T-helper 1 cell treated with Interleukin-12 subunit alpha and Interleukin-12 subunit beta and Interleukin-4 antibody, amounts not matched to agents 30 ng/mL and 1 ng/mL, for 36 hours (primary cell): ENCODE data around the gene MICU2. TPM values are rescaled to one million over a fixed set of nuclear protein-coding genes. Genes with fewer than 3 reads are reported as not detected.

Experiments used
- intact Hi-C: fragments of 100-400 bp; cut with micrococcal nuclease; formaldehyde crosslinking; loops from one replicate; pipeline ENCODE4 v1.15.1; 2024
- total RNA-seq: library from RNA; stranded (reverse); gene quantifications from 2 replicates; pipeline ENCODE4 v1.2.3, GENCODE V29; 2022

The MICU2 gene
- total RNA-seq, 1 donor from 2014 or later: 29.9 TPM

GRCh38 chr13:21511849-21512248, 92.1 kb downstream of the MICU2 start:
- intact Hi-C loops: no loop called here

- intact Hi-C loops: no loop called here
These were observed 99.6 kb downstream of the MICU2 start for GRCh38 chr13:21504379-21504778.

GRCh38 chr13:21501686-21502085, 102.3 kb downstream of the MICU2 start:
- intact Hi-C loops: no loop called here

GRCh38 chr13:21486322-21486721, 117.6 kb downstream of the MICU2 start:
- intact Hi-C loops: no loop called here

GRCh38 chr13:21483748-21484147, 120.2 kb downstream of the MICU2 start:
- intact Hi-C loops: no loop called here

- intact Hi-C loops: no loop called here
These were observed 122.6 kb downstream of the MICU2 start for GRCh38 chr13:21481359-21481758.

GRCh38 chr13:21478881-21479808, 124.8 kb downstream of the MICU2 start:
- intact Hi-C loops: loop anchor here (1.0 to 5.0 kb wide), 9 partner anchors 82 to 1297 kb away; partner anchors contain the start of genes IL17D, MRPL57 and SKA3

- intact Hi-C loops: loop anchor here (1.0 to 5.0 kb wide), 8 partner anchors 18 to 1295 kb away; partner anchors contain the start of genes IL17D, LATS2 and ZDHHC20
These were observed 127.0 kb downstream of the MICU2 start for GRCh38 chr13:21476893-21477472.

- intact Hi-C loops: loop anchor here (5.0 kb wide), 4 partner anchors 78 to 1293 kb away; partner anchors contain the start of gene IL17D
These were observed 128.9 kb downstream of the MICU2 start for GRCh38 chr13:21475115-21475514.

- intact Hi-C loops: no loop called here
These were observed 133.2 kb downstream of the MICU2 start for GRCh38 chr13:21470785-21471184.

GRCh38 chr13:21466527-21466926, 137.4 kb downstream of the MICU2 start:
- intact Hi-C loops: no loop called here

GRCh38 chr13:21465710-21466160, 138.2 kb downstream of the MICU2 start:
- intact Hi-C loops: no loop called here

- intact Hi-C loops: no loop called here
These were observed 140.5 kb downstream of the MICU2 start for GRCh38 chr13:21463424-21463823.

GRCh38 chr13:21461131-21461530, 142.8 kb downstream of the MICU2 start:
- intact Hi-C loops: no loop called here

- intact Hi-C loops: loop anchor here (1.0 to 5.0 kb wide), 12 partner anchors 18 to 1594 kb away; partner anchors contain the start of genes EEF1AKMT1, IL17D, MRPL57 and SKA3
These were observed 144.9 kb downstream of the MICU2 start, which contains the start of gene ZDHHC20 for GRCh38 chr13:21458813-21459701. ZDHHC20 (minus strand) TSS chr13:21459303; CDS start chr13:21459171, 132 bp downstream.

- intact Hi-C loops: loop anchor here (1.0 to 5.0 kb wide), 8 partner anchors 22 to 1594 kb away; partner anchors contain the start of genes EEF1AKMT1, IL17D and XPO4
These were observed 145.5 kb downstream of the MICU2 start for GRCh38 chr13:21458451-21458812.

- intact Hi-C loops: no loop called here
These were observed 150.4 kb downstream of the MICU2 start for GRCh38 chr13:21453387-21454081.

- intact Hi-C loops: no loop called here
These were observed 153.0 kb downstream of the MICU2 start for GRCh38 chr13:21450936-21451335.

GRCh38 chr13:21446656-21447055, 157.3 kb downstream of the MICU2 start:
- intact Hi-C loops: no loop called here

GRCh38 chr13:21445759-21446158, 158.2 kb downstream of the MICU2 start:
- intact Hi-C loops: no loop called here
